ENCODE data around the gene GCHFR.

GCHFR gene

GRCh38 chr15:40785164-40785563, 21.3 kb downstream of the GCHFR start:
- no peak for DNase-seq

- no peak for DNase-seq
Observed at GRCh38 chr15:40785814-40786213, 21.9 kb downstream of the GCHFR start.

GRCh38 chr15:40787344-40787841, 23.5 kb downstream of the GCHFR start:
- DNase-seq = peak; percentile 8

- DNase-seq = no peak
Observed at GRCh38 chr15:40787991-40788390, 24.1 kb downstream of the GCHFR start.

GRCh38 chr15:40789119-40789518, 25.3 kb downstream of the GCHFR start:
- DNase-seq = no peak

GRCh38 chr15:40789999-40790398, 26.1 kb downstream of the GCHFR start:
- no peak for DNase-seq

- DNase-seq = no peak
Observed at GRCh38 chr15:40790718-40791117, 26.9 kb downstream of the GCHFR start.

GRCh38 chr15:40792394-40792793, 28.5 kb downstream of the GCHFR start:
- no peak for DNase-seq

- DNase-seq = no peak
Observed at GRCh38 chr15:40793216-40793989, 29.5 kb downstream of the GCHFR start.

- DNase-seq = no peak
Observed at GRCh38 chr15:40796041-40796440, 32.2 kb downstream of the GCHFR start.

GRCh38 chr15:40796512-40796911, 32.6 kb downstream of the GCHFR start:
- DNase-seq = no peak

- no peak for DNase-seq
Observed at GRCh38 chr15:40799523-40799922, 35.7 kb downstream of the GCHFR start.

GRCh38 chr15:40803076-40803475, 39.2 kb downstream of the GCHFR start:
- DNase-seq = no peak

GRCh38 chr15:40803688-40804087, 39.8 kb downstream of the GCHFR start:
- DNase-seq = no peak

GRCh38 chr15:40806672-40807027, 42.8 kb downstream of the GCHFR start:
- no peak for DNase-seq

GRCh38 chr15:40807028-40807887, 43.4 kb downstream of the GCHFR start, which contains the start of the genes DNAJC17 and ZFYVE19:
DNAJC17 (minus strand) TSS chr15:40807473; CDS start chr15:40807446, 27 bp downstream.
ZFYVE19 (plus strand) TSS chr15:40807089; CDS start chr15:40807590, 501 bp downstream.
- DNase-seq = peak; percentile 89

GRCh38 chr15:40807888-40808461, 44.1 kb downstream of the GCHFR start:
- DNase-seq = no peak

GRCh38 chr15:40808861-40809450, 45.1 kb downstream of the GCHFR start:
- no peak for DNase-seq

- DNase-seq = no peak
Observed at GRCh38 chr15:40812721-40813425, 49.0 kb downstream of the GCHFR start.

GRCh38 chr15:40815042-40815698, 51.3 kb downstream of the GCHFR start:
- no peak for DNase-seq
